Naive B cell (primary cell): Measurements from ENCODE around the gene CHRND. TPM values are rescaled to one million over a fixed set of nuclear protein-coding genes. Genes with fewer than 3 reads are reported as not detected.
A peak's percentile ranks its signal among the peaks of the same experiment; 100 is the strongest.

ENCODE experiments used
- ATAC-seq, 2 donors: fragments of 150-1000 bp; cut with Tn5 transposase; 2 replicates each; pipeline ENCODE4 v1.10.0; 2021; ENCODE audit warnings: low read depth in 2 of 2, mild to moderate bottlenecking in 2 of 2, moderate library complexity in 2 of 2
- DNase-seq: peaks from one replicate; pipeline ENCODE4 v3.0.0; 2022
- H3K27ac Mint-ChIP-seq, 6 donors: one replicate each; pipeline ENCODE4 v1.8.0; 2020 to 2022; ENCODE audit warnings: mild to moderate bottlenecking in 6 of 6, mixed read lengths in 6 of 6, moderate library complexity in 5 of 6, inconsistent platforms in 2 of 6
- H3K27me3 Mint-ChIP-seq, 3 donors: one replicate each; pipeline ENCODE4 v1.8.0; 2021 to 2022; ENCODE audit warnings: mixed read lengths in 3 of 3, mild to moderate bottlenecking in 1 of 3
- H3K36me3 Mint-ChIP-seq, 2 donors: one replicate each; pipeline ENCODE4 v1.8.0; 2020 to 2022; ENCODE audit warnings: mixed read lengths in 2 of 2, inconsistent platforms in 1 of 2, mild to moderate bottlenecking in 1 of 2
- H3K4me1 Mint-ChIP-seq, 3 donors: one replicate each; pipeline ENCODE4 v1.8.0; 2020 to 2022; ENCODE audit warnings: mixed read lengths in 3 of 3, inconsistent platforms in 1 of 3, mild to moderate bottlenecking in 1 of 3, moderate library complexity in 1 of 3
- H3K4me3 Mint-ChIP-seq, 8 donors: one replicate each; pipeline ENCODE4 v1.8.0; 2020 to 2022; ENCODE audit warnings: mild to moderate bottlenecking in 8 of 8, mixed read lengths in 8 of 8, moderate library complexity in 8 of 8, inconsistent platforms in 2 of 8
- H3K9me3 Mint-ChIP-seq, 7 donors: one replicate each; pipeline ENCODE4 v1.8.0; 2020 to 2022; ENCODE audit warnings: mixed read lengths in 7 of 7, mild to moderate bottlenecking in 5 of 7, inconsistent platforms in 2 of 7, moderate library complexity in 1 of 7
- polyA plus RNA-seq, 6 donors: library from polyadenylated mRNA; unstranded; fragments of 300-500 nt; fragmentation: Illumina TruSeq; gene quantifications; one replicate each; pipeline ENCODE4 v1.2.3, GENCODE V29; 2021; ENCODE audit warnings: low read depth in 6 of 6

CHRND gene
- polyA plus RNA-seq, 6 donors from 2014 or later: not detected

DNA sequence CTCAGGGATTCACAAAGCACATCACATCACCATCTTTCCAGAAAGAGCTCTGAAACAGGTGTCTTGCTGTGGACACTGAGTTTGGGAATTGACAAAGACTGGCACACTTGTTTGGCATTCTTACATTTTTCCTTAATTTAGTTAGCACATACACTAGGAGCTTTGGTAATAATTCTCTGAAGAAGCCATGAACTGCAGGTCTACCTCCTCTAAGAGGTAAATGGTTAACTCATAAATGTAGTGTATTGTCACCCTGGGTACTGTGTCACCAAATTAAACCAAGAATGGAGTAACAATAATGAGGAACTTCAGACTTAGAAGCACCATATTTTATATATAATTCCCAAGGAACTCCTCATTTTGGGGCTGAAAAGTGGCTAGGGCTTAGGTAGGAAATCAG, 47.1 kb downstream of the CHRND start:
- Mint-ChIP-seq H3K4me3 (no peak overlapping the region), H3K36me3 (peaks cover 19 to 39% of the 10 kb centered on the region in 2 donors), H3K4me1 (no peaks in the 10 kb centered on the region), H3K27me3 (no peaks in the 10 kb centered on the region), H3K9me3 (no peaks in the 10 kb centered on the region), H3K27ac (no peak overlapping the region)
- ATAC-seq (no peak), DNase-seq (no peak)

DNA sequence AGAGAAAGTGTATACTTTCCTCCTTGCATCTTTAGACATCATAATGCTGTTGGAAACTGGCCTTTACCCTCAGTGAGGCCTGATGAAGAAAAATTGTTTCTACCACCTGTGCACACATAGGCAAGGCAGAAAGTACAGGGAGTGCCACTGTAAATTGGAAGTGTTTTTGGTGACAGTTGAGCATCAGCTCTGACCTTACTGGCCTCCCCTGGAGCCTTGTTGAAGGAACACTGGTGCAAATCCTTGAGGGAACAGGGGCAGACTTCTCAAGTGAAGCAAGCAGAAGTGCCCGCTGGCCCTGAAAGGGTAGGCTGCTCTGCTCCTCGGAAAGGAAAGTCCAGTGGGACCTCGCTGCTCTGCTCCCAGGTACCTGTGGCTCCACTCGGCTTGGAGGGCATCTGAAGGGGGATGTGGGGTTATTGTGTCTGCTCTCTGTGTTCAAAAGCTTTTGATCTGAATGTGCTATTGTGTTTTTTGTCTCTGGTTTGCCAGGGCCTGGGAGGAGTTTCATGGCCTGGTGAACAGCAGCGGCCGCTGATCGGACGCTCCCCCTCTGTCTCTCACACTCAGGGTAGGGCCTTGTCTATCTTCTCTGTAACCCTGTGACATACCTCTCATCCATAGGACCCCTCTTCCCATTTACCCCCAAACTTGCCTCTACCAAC, 47.9 kb downstream of the CHRND start:
- Mint-ChIP-seq H3K27me3 (no peaks in the 10 kb centered on the region), H3K36me3 (peaks cover 11 to 30% of the 10 kb centered on the region in 2 donors), H3K27ac (peak overlapping the region in 2 of 6 donors; percentile 21 to 89), H3K9me3 (no peaks in the 10 kb centered on the region), H3K4me1 (no peaks in the 10 kb centered on the region), H3K4me3 (no peak overlapping the region)
- ATAC-seq: no peak
- no peak for DNase-seq

DNA sequence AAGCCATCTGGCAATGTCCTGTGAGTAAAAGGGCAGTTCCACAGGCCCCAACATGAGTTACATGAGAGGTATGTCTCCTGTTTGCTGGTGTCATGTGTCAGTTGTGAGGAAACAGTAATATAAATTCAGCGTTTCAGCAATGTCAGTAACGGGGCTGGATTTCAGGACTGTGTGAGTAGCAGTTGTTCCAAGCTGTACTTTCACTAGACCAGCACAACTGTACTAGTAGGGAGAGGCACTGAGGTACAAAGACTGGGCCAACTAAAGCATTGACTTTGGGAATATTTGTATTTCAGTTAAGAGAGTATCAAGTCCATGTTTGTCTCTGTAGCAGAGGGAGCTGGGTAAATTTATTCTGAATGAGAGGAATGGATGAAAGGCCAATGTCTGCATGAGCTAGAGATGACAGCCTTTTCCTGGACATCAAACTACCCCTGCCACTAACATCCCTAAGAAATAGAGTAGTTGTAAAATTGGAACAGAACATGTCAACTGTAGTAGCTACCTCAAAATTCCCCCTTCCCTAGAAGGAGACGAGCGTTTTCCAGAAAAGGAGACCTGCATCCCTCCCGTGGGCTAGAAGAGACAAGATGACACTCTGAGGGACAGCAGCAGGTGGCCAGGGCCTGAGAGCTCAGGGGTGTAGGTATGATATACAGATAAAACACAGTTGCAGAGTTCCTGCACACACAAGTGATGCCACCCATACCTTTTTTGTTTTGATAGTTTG, 48.9 kb downstream of the CHRND start:
- H3K4me1 Mint-ChIP-seq: no peaks in the 10 kb centered on the region
- peaks cover 2 to 21% of the 10 kb centered on the region in 2 donors for H3K36me3 Mint-ChIP-seq
- no peak overlapping the region for H3K4me3 Mint-ChIP-seq
- H3K9me3 Mint-ChIP-seq: no peaks in the 10 kb centered on the region
- DNase-seq (no peak), ATAC-seq (no peak)
- H3K27ac Mint-ChIP-seq: no peak overlapping the region
- H3K27me3 Mint-ChIP-seq: no peaks in the 10 kb centered on the region

DNA sequence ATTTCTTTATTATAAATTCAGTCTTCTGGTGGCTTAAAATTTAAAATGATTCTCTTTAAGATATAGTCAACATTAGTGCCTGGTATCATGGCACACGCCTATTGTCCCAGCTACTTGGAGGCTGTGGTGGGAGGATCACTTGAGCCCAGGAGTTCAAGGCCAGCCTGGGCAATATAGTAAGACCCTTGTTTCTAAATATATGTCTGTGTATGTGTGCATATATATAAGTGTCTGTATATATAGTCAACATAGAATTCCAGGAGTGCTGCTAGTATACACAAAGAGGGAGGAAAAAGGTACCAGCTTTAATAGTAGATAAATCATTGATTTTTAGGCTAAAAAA, 49.4 kb downstream of the CHRND start:
- peaks cover 0 to 20% of the 10 kb centered on the region in 2 donors for H3K36me3 Mint-ChIP-seq
- no peaks in the 10 kb centered on the region for H3K9me3 Mint-ChIP-seq
- no peak for ATAC-seq
- no peak for DNase-seq
- peak overlapping the region in 1 of 6 donors; percentile 26 for H3K27ac Mint-ChIP-seq
- H3K4me3 Mint-ChIP-seq: no peak overlapping the region
- no peaks in the 10 kb centered on the region for H3K4me1 Mint-ChIP-seq
- no peaks in the 10 kb centered on the region for H3K27me3 Mint-ChIP-seq

DNA sequence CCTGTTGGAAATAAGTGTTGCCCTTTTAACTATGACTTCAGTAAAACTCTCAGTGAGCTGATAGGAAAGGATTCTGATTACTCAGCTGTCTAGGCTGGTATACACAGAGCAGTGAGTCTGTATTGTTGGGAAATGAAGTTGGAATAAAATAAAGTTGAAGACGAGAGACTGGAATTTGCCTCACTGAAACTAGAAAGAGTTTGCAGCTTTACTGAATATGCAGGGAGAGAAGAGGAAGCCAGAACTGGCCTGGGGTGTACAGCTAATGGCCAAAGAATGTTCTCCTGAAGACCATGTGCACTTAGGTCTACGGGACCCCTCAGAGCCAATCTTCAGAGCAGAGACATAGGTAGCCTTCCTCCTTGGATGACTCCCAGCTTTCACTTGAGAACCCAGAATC, 51.0 kb downstream of the CHRND start:
- H3K36me3 Mint-ChIP-seq: peaks cover 10 to 33% of the 10 kb centered on the region in 2 donors
- H3K27ac Mint-ChIP-seq: peak overlapping the region in 1 of 6 donors; percentile 22
- no peak overlapping the region for H3K4me3 Mint-ChIP-seq
- no peak for DNase-seq
- H3K27me3 Mint-ChIP-seq: no peaks in the 10 kb centered on the region
- ATAC-seq: no peak
- no peaks in the 10 kb centered on the region for H3K9me3 Mint-ChIP-seq
- H3K4me1 Mint-ChIP-seq: no peaks in the 10 kb centered on the region

DNA sequence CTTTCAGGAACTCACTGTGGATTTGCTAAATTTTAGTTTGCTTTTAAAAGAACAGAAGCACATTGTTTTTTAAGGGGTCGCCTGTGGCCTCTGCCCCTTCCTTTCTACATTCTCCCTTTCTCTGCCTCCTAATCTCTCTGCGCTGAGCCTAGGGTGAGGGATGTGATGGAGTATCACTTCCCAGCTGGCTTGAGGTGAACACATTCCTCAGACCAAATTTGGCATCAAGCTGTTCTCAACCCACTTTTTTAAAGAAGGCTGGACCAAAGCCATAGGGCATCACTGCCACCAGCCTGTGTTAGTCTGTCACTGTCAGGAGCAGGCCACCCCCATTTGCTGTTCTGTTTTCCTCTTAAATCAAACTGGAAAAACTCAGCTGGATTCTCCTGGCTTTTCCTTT, 51.9 kb downstream of the CHRND start:
- Mint-ChIP-seq H3K4me3 (no peak overlapping the region), H3K36me3 (peaks cover 19 to 41% of the 10 kb centered on the region in 2 donors), H3K27ac (no peak overlapping the region), H3K9me3 (no peaks in the 10 kb centered on the region), H3K4me1 (no peaks in the 10 kb centered on the region), H3K27me3 (no peaks in the 10 kb centered on the region)
- DNase-seq: no peak
- no peak for ATAC-seq

DNA sequence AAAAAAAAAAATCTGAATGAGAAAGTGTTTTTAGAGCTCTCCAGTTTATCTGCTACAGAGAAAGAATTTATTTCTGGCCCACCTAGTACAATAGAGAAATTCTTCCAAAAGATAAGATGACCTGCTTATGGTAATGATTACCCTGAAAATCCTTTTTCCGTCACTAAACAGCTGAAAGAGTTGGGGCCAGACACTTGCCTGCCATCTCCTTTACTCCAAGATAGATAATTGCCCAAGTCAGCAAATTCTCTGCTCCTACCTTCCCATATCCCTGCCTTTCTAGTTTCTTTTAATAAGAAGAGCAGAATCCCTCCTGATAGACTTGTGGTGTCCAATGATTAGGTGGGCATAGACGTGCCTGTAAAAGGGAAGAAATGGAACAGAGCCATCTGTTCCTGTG, 52.7 kb downstream of the CHRND start:
- DNase-seq (no peak), ATAC-seq (no peak)
- Mint-ChIP-seq H3K27me3 (no peaks in the 10 kb centered on the region), H3K27ac (no peak overlapping the region), H3K4me3 (no peak overlapping the region), H3K36me3 (peaks cover 24 to 44% of the 10 kb centered on the region in 2 donors), H3K9me3 (peaks cover 0 to 1% (median 0%) of the 10 kb centered on the region in 7 donors), H3K4me1 (no peaks in the 10 kb centered on the region)

DNA sequence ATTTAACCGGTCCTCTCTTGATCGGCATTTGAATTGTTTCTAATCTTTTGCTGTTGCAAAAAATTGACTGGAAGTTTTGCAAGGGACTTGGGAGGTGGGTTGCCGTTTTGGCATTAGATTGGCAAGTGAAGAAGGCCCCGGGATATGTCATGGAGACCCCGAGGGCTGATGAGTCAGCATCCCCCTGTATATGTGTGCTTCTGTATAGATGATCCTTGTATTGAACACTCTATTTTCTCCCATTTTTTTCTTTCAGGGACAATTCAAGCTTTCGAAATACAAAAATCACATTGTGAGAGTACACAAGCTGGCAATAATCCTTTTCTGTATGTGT, 54.7 kb downstream of the CHRND start:
- DNase-seq (no peak), ATAC-seq (no peak)
- no peaks in the 10 kb centered on the region for H3K4me1 Mint-ChIP-seq
- H3K9me3 Mint-ChIP-seq: peaks cover 0 to 1% (median 0%) of the 10 kb centered on the region in 7 donors
- H3K27ac Mint-ChIP-seq: peak overlapping the region in 1 of 6 donors; percentile 76
- H3K36me3 Mint-ChIP-seq: peaks cover 29 to 33% of the 10 kb centered on the region in 2 donors
- H3K27me3 Mint-ChIP-seq: no peaks in the 10 kb centered on the region
- no peak overlapping the region for H3K4me3 Mint-ChIP-seq

DNA sequence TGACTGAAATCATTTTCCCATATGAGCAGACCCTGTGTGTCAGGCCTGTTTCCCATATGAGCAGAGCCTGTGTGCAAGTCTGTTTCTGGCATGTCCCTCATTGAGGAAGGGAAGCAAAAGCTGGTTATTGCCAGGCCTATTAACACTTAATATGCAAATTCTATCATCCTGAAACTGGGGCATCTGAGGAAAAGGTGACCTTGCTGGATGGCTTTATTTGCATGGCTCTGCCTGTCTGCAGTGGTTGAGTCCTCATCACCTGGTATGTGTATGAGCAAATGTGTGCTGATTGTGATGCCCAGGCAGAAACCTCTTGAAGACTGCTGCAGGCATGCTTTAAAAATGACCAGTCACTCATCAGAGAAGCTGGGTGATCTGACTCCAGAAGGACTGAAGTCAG, 55.8 kb downstream of the CHRND start:
- Mint-ChIP-seq H3K4me3 (no peak overlapping the region), H3K27me3 (no peaks in the 10 kb centered on the region), H3K27ac (peak overlapping the region in 1 of 6 donors; percentile 15), H3K36me3 (peaks cover 29 to 33% of the 10 kb centered on the region in 2 donors), H3K4me1 (no peaks in the 10 kb centered on the region), H3K9me3 (peaks cover 0 to 1% (median 0%) of the 10 kb centered on the region in 7 donors)
- no peak for DNase-seq
- no peak for ATAC-seq

DNA sequence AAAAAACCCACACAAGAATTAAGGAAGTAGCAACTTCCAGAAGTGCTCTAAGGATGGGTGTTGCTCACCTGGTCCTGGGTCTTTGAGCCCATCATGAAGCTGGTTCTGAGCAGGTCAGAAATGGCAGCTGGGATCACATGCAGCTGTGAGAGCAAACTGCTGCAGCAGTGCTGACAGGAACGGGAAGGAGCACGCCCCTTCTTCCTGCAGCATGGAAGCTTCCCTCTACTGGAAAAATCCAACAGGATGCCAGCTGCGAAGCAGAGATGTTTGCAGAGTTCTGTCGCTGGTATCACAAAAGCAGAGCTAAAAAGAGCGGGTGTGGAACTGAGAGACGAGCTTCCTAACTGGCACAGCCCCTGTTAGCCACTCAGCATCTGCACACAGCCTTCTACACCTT, 58.3 kb downstream of the CHRND start:
- Mint-ChIP-seq H3K36me3 (peaks cover 29 to 33% of the 10 kb centered on the region in 2 donors), H3K4me1 (no peaks in the 10 kb centered on the region), H3K4me3 (no peak overlapping the region), H3K27ac (peak overlapping the region in 1 of 6 donors; percentile 50), H3K9me3 (peaks cover 0 to 1% (median 0%) of the 10 kb centered on the region in 7 donors), H3K27me3 (no peaks in the 10 kb centered on the region)
- ATAC-seq (no peak), DNase-seq (no peak)

Other genes starting within 250 kb of the CHRND start
- gene ALPP, start 147.4 kb upstream of the CHRND start, polyA plus RNA-seq: under 1 TPM in 3 of 6 donors, not detected in 3; 0.26 to 0.69 (median 0.40) TPM
- gene ALPG, start 119.3 kb upstream of the CHRND start, polyA plus RNA-seq: not detected
- gene ALPI, start 70.0 kb upstream of the CHRND start, polyA plus RNA-seq: not detected
- gene ECEL1, start 38.3 kb upstream of the CHRND start, polyA plus RNA-seq: not detected
- not detected for gene PRSS56, start 5.8 kb upstream of the CHRND start, polyA plus RNA-seq
- not detected for gene CHRNG, start 13.5 kb downstream of the CHRND start, polyA plus RNA-seq
- gene TIGD1, start 24.4 kb downstream of the CHRND start, polyA plus RNA-seq: 1 to 10 TPM; 2.6 to 9.2 (median 7.9) TPM
- 10 to 100 TPM; 51.0 to 69.0 (median 63.1) TPM for gene EIF4E2, start 24.5 kb downstream of the CHRND start, polyA plus RNA-seq
- gene EFHD1, start 107.4 kb downstream of the CHRND start, polyA plus RNA-seq: not detected
- 10 to 100 TPM in 5 of 6 donors, 1 to 10 TPM in 1; 9.6 to 33.6 (median 18.3) TPM for gene GIGYF2, start 171.2 kb downstream of the CHRND start, polyA plus RNA-seq